ENCODE results near the gene GDF7. TPM values are rescaled to one million over a fixed set of nuclear protein-coding genes. Genes with fewer than 3 reads are reported as not detected.

GDF7 gene
- total RNA-seq, 4 donors from 2014 or later = 1.9 to 3.1 (median 2.4) TPM

DNA sequence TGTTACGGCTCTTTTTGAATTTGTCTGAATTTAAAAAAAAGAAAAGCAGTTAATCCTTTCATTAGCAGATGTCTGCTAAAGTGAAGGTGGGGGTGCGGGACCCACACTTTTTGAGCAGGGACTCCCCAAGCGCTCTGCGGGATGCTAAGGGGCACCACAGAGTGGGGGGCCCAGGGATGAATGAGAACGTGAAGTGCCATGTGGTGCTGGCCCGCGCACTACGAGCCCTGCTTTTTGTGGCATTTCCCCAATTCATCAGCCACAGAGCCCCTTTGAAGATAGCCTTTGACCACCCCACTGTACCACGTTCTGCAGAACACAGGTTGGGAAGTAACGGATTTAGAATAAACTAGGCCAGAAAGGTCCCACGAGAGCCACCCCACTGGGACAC, 44.7 kb upstream of the GDF7 start:
- no peak overlapping the region for H3K4me3 ChIP-seq
- H3K9me3 ChIP-seq = no peaks in the 10 kb centered on the region
- no peak overlapping the region for H3K27ac ChIP-seq
- peaks cover 48% of the 10 kb centered on the region for H3K4me1 ChIP-seq
- H3K27me3 ChIP-seq = no peaks in the 10 kb centered on the region
- TF ChIP-seq EP300 (IDR thresholded peaks at IDR 0.05) (no peak), POLR2A (IDR thresholded peaks at IDR 0.05) (no peak), POLR2AphosphoS5 (IDR thresholded peaks at IDR 0.05) (no peak)
- TF ChIP-seq, protein P1, sequence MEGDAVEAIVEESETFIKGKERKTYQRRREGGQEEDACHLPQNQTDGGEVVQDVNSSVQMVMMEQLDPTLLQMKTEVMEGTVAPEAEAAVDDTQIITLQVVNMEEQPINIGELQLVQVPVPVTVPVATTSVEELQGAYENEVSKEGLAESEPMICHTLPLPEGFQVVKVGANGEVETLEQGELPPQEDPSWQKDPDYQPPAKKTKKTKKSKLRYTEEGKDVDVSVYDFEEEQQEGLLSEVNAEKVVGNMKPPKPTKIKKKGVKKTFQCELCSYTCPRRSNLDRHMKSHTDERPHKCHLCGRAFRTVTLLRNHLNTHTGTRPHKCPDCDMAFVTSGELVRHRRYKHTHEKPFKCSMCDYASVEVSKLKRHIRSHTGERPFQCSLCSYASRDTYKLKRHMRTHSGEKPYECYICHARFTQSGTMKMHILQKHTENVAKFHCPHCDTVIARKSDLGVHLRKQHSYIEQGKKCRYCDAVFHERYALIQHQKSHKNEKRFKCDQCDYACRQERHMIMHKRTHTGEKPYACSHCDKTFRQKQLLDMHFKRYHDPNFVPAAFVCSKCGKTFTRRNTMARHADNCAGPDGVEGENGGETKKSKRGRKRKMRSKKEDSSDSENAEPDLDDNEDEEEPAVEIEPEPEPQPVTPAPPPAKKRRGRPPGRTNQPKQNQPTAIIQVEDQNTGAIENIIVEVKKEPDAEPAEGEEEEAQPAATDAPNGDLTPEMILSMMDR (IDR thresholded peaks at IDR 0.05) = no peak
- peak in 1 of 2 donors; percentile 69 for DNase-seq (ENCODE audit: low spot score in 2 of 2)
- H3K36me3 ChIP-seq = peaks cover 48% of the 10 kb centered on the region
- WGBS = 91% methylated on average over 11 of the region's 11 CpGs

DNA sequence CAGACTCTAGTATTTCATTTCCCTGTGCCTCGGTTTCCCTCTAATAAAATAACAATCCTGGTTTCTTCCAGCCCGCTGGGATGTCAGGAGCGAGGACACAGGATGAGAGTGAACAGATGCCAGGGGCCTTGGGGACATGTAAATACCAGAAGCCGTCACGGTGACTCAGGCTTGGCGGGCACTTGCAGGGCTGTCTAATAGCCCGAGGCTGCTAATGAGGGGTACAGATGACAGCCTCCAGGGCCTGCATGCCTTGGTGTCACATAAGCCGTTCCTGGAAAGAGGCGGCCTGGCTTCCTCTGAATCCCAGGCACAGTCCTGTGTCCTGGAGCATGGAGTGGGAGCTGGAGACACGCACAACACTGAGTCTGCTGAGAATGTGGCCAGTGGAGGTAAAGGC, 44.2 kb upstream of the GDF7 start:
- TF ChIP-seq, protein P1 (IDR thresholded peaks at IDR 0.05) = no peak
- no peak for TF ChIP-seq EP300 (IDR thresholded peaks at IDR 0.05)
- H3K4me1 ChIP-seq = peaks cover 43% of the 10 kb centered on the region
- H3K27me3 ChIP-seq = no peaks in the 10 kb centered on the region
- peak; percentile 60 to 76 for DNase-seq (ENCODE audit: low spot score in 2 of 2)
- no peak overlapping the region for H3K27ac ChIP-seq
- 82% methylated on average over 9 of the region's 10 CpGs for WGBS
- no peak overlapping the region for H3K4me3 ChIP-seq
- H3K36me3 ChIP-seq = peaks cover 48% of the 10 kb centered on the region
- H3K9me3 ChIP-seq = no peaks in the 10 kb centered on the region

DNA sequence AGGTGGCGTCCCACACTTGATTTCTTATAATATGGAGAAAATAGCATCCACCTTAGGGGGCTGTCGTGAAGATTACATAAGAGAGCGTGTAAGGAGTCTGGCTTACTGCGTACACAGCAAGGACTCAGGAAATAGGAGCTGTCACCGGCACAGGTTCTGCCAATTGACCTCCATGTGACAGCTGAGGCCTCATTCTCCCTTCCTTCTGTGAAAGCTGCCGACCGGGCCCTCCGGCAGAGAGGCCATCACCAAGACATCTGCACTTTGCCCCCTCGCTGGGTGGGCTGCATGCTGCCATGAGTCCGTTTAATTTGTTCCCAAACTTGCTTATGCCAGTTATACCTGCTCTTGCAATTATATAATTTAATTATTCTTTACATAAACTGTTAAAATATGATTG, 43.7 kb upstream of the GDF7 start:
- H3K27ac ChIP-seq = no peak overlapping the region
- WGBS = 91% methylated on average over 10 of the region's 10 CpGs
- H3K9me3 ChIP-seq = no peaks in the 10 kb centered on the region
- TF ChIP-seq POLR2A (IDR thresholded peaks at IDR 0.05) = no peak
- TF ChIP-seq POLR2AphosphoS5 (IDR thresholded peaks at IDR 0.05) = no peak
- no peak for TF ChIP-seq EP300 (IDR thresholded peaks at IDR 0.05)
- TF ChIP-seq, protein P1 (IDR thresholded peaks at IDR 0.05) = no peak
- no peak overlapping the region for H3K4me3 ChIP-seq
- peaks cover 38% of the 10 kb centered on the region for H3K4me1 ChIP-seq
- peaks cover 48% of the 10 kb centered on the region for H3K36me3 ChIP-seq
- peak; percentile 40 to 43 for DNase-seq (ENCODE audit: low spot score in 2 of 2)
- no peaks in the 10 kb centered on the region for H3K27me3 ChIP-seq

DNA sequence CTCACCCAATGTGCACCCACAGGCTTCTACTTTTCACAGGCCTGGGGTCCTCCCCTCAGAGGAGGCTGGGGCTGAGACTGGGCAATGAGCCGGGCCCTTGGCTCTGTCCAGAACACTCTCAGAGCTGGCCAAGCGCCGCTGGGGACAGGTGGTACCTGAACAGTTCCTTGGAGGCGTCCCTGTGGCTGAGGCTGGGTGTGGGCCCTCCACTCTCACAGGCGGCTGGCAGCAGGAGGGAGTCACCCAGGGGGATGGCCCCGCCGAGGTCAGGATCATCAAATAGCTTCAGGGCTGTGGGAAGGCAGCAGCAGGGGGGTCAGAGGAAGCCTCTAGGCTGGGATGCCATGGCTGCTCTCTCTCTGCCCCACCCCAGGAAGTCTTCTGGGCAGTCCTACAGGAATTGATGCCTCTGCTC, 43.2 kb upstream of the GDF7 start:
- peak; percentile 57 to 76 for DNase-seq (ENCODE audit: low spot score in 2 of 2)
- 100% methylated on average over 3 of the region's 7 CpGs for WGBS
- Histone ChIP-seq H3K36me3 (peaks cover 48% of the 10 kb centered on the region), H3K27me3 (no peaks in the 10 kb centered on the region), H3K9me3 (no peaks in the 10 kb centered on the region), H3K27ac (no peak overlapping the region), H3K4me1 (peaks cover 33% of the 10 kb centered on the region), H3K4me3 (no peak overlapping the region)
- TF ChIP-seq POLR2A (IDR thresholded peaks at IDR 0.05) = no peak
- TF ChIP-seq, protein P1 (IDR thresholded peaks at IDR 0.05) = no peak
- TF ChIP-seq EP300 (IDR thresholded peaks at IDR 0.05) = no peak
- no peak for TF ChIP-seq POLR2AphosphoS5 (IDR thresholded peaks at IDR 0.05)

DNA sequence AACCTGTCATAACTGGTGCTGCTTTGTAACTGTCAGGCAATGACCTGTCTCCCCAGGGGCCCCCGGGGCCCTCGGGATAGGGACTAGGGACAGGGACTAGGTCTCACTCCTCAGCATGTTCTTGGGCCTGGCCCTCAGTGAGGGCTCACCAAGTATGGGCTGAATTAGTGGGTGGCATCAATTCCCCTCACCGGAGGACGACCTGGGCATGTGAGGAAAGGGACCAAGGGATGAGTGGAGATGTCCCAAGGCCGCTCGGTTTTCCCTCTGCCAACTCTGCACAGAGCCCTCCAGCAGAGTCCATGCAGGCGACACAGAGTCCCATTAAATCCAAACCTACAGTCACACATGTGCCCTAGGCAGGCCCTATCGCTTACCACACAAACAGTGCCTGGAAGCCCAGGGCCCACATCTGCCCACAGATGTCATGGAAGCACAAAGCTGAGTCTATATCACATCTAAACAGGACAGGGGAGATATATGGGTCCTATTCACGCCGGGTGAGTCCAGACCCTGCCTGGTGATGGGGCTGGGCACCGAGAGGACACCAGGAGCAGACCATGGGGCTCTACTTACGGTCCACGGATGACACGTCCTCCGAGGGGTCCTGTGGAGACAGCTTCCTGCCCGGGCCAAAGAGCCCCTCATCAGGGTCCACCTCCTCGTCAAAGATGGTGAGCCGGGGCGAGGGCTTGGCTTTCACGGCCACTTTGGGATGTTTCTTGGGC, 42.6 kb upstream of the GDF7 start:
- peak; percentile 59 to 76 for DNase-seq (ENCODE audit: low spot score in 2 of 2)
- 100% methylated on average over 7 of the region's 20 CpGs for WGBS
- Histone ChIP-seq H3K9me3 (no peaks in the 10 kb centered on the region), H3K4me3 (no peak overlapping the region), H3K36me3 (peaks cover 48% of the 10 kb centered on the region), H3K27me3 (no peaks in the 10 kb centered on the region), H3K4me1 (peaks cover 27% of the 10 kb centered on the region), H3K27ac (no peak overlapping the region)
- TF ChIP-seq, protein P1 (IDR thresholded peaks at IDR 0.05) = no peak
- no peak for TF ChIP-seq POLR2A (IDR thresholded peaks at IDR 0.05)
- TF ChIP-seq POLR2AphosphoS5 (IDR thresholded peaks at IDR 0.05) = no peak
- no peak for TF ChIP-seq EP300 (IDR thresholded peaks at IDR 0.05)
